K562 treated with DMSO at 1 percent for 48 hours (cell line): ENCODE measurements around the gene PRC1. TPM values are rescaled to one million over a fixed set of nuclear protein-coding genes. Genes with fewer than 3 reads are reported as not detected.

Experiments used
- total RNA-seq: library from RNA; unstranded; fragments of 300-600 nt; gene quantifications from 2 replicates; pipeline ENCODE4 v1.2.3, GENCODE V29; 2022; ENCODE audit warnings: low replicate concordance; ENCODE audit errors: extremely low read depth

Gene PRC1, protein sequence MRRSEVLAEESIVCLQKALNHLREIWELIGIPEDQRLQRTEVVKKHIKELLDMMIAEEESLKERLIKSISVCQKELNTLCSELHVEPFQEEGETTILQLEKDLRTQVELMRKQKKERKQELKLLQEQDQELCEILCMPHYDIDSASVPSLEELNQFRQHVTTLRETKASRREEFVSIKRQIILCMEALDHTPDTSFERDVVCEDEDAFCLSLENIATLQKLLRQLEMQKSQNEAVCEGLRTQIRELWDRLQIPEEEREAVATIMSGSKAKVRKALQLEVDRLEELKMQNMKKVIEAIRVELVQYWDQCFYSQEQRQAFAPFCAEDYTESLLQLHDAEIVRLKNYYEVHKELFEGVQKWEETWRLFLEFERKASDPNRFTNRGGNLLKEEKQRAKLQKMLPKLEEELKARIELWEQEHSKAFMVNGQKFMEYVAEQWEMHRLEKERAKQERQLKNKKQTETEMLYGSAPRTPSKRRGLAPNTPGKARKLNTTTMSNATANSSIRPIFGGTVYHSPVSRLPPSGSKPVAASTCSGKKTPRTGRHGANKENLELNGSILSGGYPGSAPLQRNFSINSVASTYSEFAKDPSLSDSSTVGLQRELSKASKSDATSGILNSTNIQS
- not detected in 2 replicates for total RNA-seq

DNA sequence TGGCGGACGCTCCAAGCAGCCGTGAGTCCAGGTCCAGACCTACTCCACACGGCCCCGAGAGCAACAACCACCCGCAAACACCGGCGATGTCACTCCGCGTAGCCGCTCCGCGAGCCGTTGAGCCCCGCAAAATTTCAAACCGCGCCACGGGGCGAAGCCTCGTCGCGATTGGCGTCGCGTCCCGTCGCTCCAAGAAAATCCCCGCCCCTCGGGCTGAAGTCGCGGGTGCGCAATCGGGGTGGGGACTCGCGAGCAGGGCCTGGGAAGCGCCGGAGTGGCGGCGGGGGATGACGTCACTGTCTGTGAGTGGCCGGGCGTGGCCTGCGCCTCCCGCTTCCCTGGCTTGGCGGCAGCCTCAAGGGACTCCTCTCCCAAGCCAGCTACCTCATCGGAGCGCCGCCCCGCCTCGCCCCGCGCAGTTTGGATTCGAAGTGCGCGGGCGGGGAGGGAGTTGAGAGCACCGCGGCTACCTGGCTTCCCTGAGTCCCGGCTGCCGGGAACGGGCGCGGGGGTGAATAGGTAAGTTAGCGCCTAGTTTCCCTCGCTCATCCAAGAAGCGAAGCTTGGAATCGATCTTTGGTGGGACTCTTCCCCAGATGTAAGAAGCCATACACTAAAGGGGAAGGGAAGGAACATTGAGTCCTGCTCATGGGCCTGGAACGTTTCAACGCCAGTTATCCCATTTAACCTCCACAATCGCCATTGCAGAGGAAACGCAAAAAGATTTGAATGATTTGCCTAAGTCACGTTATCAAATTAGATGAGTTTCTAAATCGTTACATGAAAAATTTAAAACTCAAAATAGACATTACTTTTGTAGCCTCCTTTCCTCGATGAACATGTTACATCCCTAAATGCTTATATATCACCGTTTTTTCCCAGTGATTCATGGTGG, at the start of gene PRC1:
PRC1 (minus strand) TSS at position 119 of the 895 bp plus-strand sequence; CDS start at position 1, 118 bp downstream.

DNA sequence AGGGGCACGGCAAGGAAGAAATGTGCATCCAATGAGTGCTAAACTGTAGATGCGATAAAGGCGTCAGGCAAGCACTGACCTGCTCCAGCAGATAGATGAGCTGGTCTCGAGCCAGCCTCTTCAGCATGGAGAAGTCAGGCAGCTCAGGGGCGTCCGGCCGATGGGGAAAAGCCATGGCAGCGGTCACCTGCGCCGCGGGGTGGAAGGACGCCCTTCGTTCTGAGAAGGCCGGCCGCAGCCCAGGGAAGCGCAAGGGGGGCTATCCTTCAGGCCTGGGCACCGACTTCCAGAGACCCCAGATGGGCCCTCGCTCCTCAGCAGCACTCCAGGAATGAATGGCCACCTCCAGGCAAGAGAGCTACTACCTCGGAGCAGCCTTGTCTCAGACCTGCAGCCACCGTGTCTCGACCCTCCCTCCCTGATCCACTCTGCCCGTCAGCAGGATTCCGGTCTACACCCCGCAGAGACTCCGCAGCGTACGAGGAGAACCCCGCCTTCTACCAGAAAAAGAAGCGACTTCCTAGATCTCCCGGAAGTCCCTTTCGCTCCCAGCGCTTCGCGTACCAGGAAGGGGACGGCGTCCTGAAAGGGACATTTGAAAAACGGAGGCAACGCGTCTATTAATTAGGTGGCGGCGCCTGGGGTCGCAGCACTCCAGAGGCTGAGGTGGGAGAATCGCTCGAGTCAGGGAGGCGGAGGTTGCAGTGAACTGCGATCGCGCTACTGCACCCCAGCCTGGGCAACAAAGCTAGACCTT, 27.9 kb upstream of the PRC1 start, which contains the start of gene VPS33B:
VPS33B (minus strand) TSS at position 520 of the 757 bp plus-strand sequence; CDS start at position 175, 345 bp downstream.

DNA sequence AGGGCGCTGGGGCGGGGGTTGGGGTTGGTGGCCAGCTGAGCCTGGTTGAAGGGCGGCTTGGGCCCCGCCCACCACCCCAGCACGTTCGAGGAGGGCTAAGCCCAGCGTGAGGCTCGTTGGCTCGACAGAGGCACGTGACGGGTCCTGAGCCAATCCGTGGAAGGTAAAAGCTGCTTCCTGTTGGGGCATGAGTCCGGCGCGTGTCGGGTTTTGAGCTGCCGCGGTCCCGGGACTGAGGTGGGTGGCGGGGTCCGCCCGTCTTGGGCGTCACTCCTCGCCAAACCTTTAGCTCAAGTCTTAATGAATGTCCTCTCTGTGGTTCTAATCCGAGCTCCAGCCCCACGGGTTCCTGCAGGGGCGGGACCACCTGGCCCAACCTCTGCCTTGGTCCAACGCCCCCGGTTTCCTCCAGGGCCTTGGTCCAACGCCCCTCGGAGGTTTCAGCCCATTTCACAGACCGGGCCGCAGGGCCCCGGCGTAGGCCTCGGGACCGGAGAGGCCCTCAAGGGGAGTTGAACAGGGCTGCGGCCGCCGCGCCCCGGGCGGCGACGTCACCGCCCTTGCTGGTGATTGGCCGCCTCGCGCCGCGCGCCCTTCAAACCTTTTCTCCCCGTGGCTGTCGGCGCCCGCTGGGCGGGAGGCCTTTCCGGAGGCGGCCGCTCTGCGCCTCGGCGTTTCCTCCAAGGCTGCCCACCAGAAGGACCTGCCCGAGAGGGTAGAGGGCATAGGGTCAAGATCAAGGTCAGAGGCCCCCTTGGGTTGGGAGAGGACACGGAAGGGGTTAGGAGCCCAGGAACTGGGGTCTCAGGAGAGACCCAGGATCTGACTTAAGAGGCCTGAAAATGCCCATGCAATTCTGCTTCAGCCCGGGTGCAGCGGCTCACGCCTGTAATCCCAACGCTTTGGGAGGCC, 39.4 kb downstream of the PRC1 start, which contains the start of gene RCCD1:
RCCD1 (plus strand) TSS at position 173 of the 912 bp plus-strand sequence. CDS start 1,851 bp downstream, outside the sequence.

DNA sequence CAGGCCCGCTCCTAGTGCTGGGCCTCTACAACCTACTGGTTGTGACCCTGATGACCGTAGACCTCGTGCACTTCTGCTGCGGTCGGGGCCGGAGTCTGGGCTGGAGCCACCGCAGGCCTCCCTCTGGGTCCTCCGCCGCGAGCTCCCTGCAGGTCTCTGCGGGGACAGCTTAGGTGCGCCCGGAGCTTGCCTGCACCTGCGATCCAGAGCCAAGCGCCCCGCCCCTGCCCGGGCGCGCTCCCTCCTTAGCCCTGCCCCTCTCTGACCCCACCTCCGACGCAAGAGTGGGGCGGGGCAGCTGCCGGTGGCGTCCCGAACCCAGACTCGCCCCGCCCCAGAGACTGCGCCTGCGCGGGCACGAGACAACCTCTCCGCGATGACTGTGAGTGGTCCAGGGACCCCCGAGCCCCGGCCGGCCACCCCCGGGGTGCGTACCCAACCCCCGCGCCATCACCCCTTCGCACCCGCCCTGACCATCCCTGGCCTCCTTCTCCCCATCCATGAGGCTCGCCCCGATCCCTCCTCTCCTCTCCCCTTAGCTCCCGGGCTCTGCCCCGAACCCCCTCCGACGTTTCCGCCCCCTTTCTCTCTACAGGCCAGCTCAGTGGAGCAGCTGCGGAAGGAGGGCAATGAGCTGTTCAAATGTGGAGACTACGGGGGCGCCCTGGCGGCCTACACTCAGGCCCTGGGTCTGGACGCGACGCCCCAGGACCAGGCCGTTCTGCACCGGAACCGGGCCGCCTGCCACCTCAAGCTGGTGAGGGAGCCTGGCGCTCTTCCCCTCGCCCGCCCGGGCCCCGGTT, 59.2 kb downstream of the PRC1 start, which contains the start of gene UNC45A:
UNC45A (plus strand) TSS at position 337 of the 803 bp plus-strand sequence; CDS start at position 377, 40 bp downstream.

DNA sequence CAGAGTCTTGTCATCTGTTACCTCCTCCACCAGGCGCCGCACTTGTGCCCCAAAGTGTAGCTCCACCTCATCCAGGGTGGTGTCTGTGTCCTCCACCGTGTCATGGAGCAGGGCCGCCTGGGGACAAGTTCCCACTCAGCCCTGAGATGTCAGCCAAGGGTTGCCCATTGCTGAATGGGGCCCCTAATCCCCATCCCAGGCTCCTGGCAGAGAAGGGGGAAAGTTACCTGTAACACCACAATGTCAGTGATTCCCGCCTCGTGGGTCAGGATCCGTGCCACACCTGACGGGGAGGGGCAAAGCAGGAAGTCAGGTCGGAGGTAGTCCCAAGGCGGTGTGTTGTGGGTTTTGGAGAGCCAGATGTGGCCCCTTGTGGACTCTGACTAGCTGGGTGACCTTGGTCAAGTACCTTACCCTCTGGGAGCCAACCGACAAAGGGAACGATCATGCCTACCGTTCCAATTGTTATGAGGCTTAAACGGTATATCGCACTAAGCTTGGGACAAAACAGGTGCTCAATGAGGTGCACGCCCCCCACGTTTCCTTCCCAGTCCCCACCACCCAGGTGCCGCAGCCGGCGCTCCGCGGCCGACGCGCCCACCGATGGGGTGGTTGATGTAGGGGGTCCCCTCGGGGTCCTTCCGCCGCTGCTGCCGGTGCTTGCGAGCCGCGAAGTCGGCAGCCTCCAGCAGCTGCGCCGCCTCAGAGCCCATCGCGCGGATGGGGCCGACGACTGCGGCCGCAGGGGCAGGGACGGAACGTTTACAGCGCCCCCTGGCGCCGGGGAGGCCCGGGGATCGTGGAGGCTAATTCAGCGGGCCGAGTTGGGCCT, 62.3 kb downstream of the PRC1 start, which contains the start of gene HDDC3:
HDDC3 (minus strand) TSS at position 722 of the 832 bp plus-strand sequence; CDS start at position 713, 9 bp downstream.

Other genes starting within 250 kb of the PRC1 start
- not detected in 2 replicates for gene FURIN, start 125.9 kb downstream of the PRC1 start, total RNA-seq
- not detected in 2 replicates for gene FES, start 110.0 kb downstream of the PRC1 start, total RNA-seq
- gene MAN2A2, start 91.2 kb downstream of the PRC1 start, total RNA-seq = 258 TPM in 1 of 2 replicates, not detected in the other
- gene HDDC3, start 62.0 kb downstream of the PRC1 start, total RNA-seq = not detected in 2 replicates
- 1,074 TPM in 1 of 2 replicates, not detected in the other for gene UNC45A, start 59.2 kb downstream of the PRC1 start, total RNA-seq
- gene RCCD1, start 39.7 kb downstream of the PRC1 start, total RNA-seq = not detected in 2 replicates
- gene VPS33B, start 28.1 kb upstream of the PRC1 start, total RNA-seq = not detected in 2 replicates
- gene SV2B, start 105.7 kb upstream of the PRC1 start, total RNA-seq = not detected in 2 replicates